Right lobe of liver (tissue), 4 donors: Measurements from ENCODE around the gene NEK4.

Experiments used
- POLR2A ChIP-seq: fragments of 450-650 bp; IDR thresholded peaks from one replicate; pipeline ENCODE4 v1.6.1; 2017; ENCODE audit warnings: antibody characterized with exemption, mild to moderate bottlenecking
- TF ChIP-seq, protein P1 (sequence below), 4 donors: fragments of 200-600 bp in 3 of 4; fragments of 450-650 bp in 1 of 4; IDR thresholded peaks; one replicate each; pipeline versions ENCODE4 v1.5.1 to v1.8.0; 2016 to 2022; ENCODE audit warnings: antibody characterized with exemption in 4 of 4, mild to moderate bottlenecking in 2 of 4
- donor health status: DM: no; HTN: no; CAD: no.
- donor health status: DM: no; HTN: no; CAD: no.
- donor health status: DM: no; HTN: yes; CAD: no.

DNA sequence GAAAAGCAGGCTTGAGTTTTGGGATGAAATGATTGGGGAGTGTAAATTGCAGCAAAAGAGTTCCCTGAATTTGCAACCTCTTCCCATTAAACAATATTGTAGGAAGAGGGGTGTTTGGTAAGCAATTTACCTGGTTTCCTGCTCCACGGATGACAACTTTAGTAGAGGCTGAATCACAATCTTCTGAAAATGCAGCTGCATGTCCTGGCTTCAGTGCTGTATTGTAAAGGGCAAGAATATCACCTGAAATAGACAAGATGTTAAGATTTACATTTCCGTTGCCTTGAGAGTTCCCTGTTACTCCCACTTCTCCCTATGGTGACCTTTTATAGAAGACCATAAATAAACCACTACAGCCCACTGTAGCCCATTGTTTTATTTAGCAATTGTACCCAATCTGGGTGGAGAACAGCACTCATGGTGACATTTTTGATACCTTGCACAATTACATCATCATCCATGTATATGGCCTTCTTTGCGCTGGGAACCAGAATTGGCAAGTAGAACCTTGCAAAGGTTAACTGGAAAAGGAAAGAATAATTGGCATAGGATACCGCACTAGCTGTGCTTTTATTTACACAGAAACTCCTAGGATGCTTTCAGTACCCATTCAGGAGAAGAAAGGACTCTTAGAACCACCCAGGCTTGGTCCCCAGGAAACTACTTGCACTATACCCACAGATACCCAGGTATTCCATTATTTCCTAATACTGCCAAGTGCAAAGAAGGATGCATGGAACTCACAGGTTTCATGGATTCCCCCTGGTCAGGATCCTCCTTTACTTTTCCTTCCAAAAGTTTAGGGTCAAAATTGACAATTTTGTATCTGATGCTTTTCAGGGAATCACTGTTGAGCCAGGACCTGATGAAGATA lies 74.7 kb downstream of the NEK4 start:
- TF ChIP-seq, protein P1, sequence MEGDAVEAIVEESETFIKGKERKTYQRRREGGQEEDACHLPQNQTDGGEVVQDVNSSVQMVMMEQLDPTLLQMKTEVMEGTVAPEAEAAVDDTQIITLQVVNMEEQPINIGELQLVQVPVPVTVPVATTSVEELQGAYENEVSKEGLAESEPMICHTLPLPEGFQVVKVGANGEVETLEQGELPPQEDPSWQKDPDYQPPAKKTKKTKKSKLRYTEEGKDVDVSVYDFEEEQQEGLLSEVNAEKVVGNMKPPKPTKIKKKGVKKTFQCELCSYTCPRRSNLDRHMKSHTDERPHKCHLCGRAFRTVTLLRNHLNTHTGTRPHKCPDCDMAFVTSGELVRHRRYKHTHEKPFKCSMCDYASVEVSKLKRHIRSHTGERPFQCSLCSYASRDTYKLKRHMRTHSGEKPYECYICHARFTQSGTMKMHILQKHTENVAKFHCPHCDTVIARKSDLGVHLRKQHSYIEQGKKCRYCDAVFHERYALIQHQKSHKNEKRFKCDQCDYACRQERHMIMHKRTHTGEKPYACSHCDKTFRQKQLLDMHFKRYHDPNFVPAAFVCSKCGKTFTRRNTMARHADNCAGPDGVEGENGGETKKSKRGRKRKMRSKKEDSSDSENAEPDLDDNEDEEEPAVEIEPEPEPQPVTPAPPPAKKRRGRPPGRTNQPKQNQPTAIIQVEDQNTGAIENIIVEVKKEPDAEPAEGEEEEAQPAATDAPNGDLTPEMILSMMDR (IDR thresholded peaks at IDR 0.05), result no peak
- TF ChIP-seq POLR2A, result no peak
